ENCODE data around the gene BMP7.

BMP7 gene

GRCh38 chr20:57259121-57259937, 7.1 kb downstream of the BMP7 start:
- Histone ChIP-seq H3F3A (ENCODE audit: low read depth) (no peaks in the 10 kb centered on the region), H3K4me3 (ENCODE audit: low read length, poor library complexity, severe bottlenecking) (no peak overlapping the region), H3K79me2 (ENCODE audit: insufficient read depth, low read length) (no peaks in the 10 kb centered on the region)

GRCh38 chr20:57257701-57258453, 8.6 kb downstream of the BMP7 start:
- H2AFZ ChIP-seq (ENCODE audit: low read length) = no peak overlapping the region
- H3K4me3 ChIP-seq (ENCODE audit: low read length, poor library complexity, severe bottlenecking) = no peak overlapping the region
- no peak for TF ChIP-seq EZH2phosphoT487 (IDR thresholded peaks at IDR 0.05; ENCODE audit: borderline replicate concordance)
- TF ChIP-seq CTCF (conservative IDR thresholded peaks at IDR 0.05; ENCODE audit: low read length) = no peak
- H3K36me3 ChIP-seq (ENCODE audit: insufficient read depth, low read length) = no peaks in the 10 kb centered on the region
- no peaks in the 10 kb centered on the region for H3K9me3 ChIP-seq (ENCODE audit: insufficient read depth, low read depth, low read length)
- no peaks in the 10 kb centered on the region for H3K79me2 ChIP-seq (ENCODE audit: insufficient read depth, low read length)
- H3K4me2 ChIP-seq (ENCODE audit: low read depth, low read length, poor library complexity, severe bottlenecking) = no peak overlapping the region
- H4K20me1 ChIP-seq (ENCODE audit: insufficient read depth, low read length, poor library complexity, severe bottlenecking) = no peaks in the 10 kb centered on the region
- no peaks in the 10 kb centered on the region for H3K27me3 ChIP-seq (ENCODE audit: insufficient read depth, low read length, poor library complexity, severe bottlenecking)
- H3K9me2 ChIP-seq (replicated peaks; ENCODE audit: low read depth, low read length) = no peaks in the 10 kb centered on the region
- H3K4me1 ChIP-seq (ENCODE audit: insufficient read depth, low read length, poor library complexity, severe bottlenecking) = peaks cover 29% of the 10 kb centered on the region
- no peaks in the 10 kb centered on the region for H3F3A ChIP-seq (ENCODE audit: low read depth)
- no peak overlapping the region for H3K9ac ChIP-seq (ENCODE audit: low read depth, low read length, poor library complexity, severe bottlenecking)

More at GRCh38 chr20:57259121-57259937, 7.1 kb downstream of the BMP7 start:
- H3K4me1 ChIP-seq (ENCODE audit: insufficient read depth, low read length, poor library complexity, severe bottlenecking) = peaks cover 21% of the 10 kb centered on the region
- H3K9me2 ChIP-seq (replicated peaks; ENCODE audit: low read depth, low read length) = no peaks in the 10 kb centered on the region
- no peaks in the 10 kb centered on the region for H3K36me3 ChIP-seq (ENCODE audit: insufficient read depth, low read length)
- no peak overlapping the region for H3K4me2 ChIP-seq (ENCODE audit: low read depth, low read length, poor library complexity, severe bottlenecking)
- H2AFZ ChIP-seq (ENCODE audit: low read length) = no peak overlapping the region
- no peaks in the 10 kb centered on the region for H3K9me3 ChIP-seq (ENCODE audit: insufficient read depth, low read depth, low read length)
- TF ChIP-seq EZH2phosphoT487 (IDR thresholded peaks at IDR 0.05; ENCODE audit: borderline replicate concordance) = no peak
- no peaks in the 10 kb centered on the region for H4K20me1 ChIP-seq (ENCODE audit: insufficient read depth, low read length, poor library complexity, severe bottlenecking)
- no peaks in the 10 kb centered on the region for H3K27me3 ChIP-seq (ENCODE audit: insufficient read depth, low read length, poor library complexity, severe bottlenecking)
- H3K9ac ChIP-seq (ENCODE audit: low read depth, low read length, poor library complexity, severe bottlenecking) = no peak overlapping the region

GRCh38 chr20:57256908-57257307, 9.5 kb downstream of the BMP7 start:
- Histone ChIP-seq H3K4me1 (ENCODE audit: insufficient read depth, low read length, poor library complexity, severe bottlenecking) (peaks cover 34% of the 10 kb centered on the region), H3K4me2 (ENCODE audit: low read depth, low read length, poor library complexity, severe bottlenecking) (no peak overlapping the region), H3F3A (ENCODE audit: low read depth) (no peaks in the 10 kb centered on the region; the same call in 1 of the 2 replicates), H3K9me2 (replicated peaks; ENCODE audit: low read depth, low read length) (no peaks in the 10 kb centered on the region), H4K20me1 (ENCODE audit: insufficient read depth, low read length, poor library complexity, severe bottlenecking) (no peaks in the 10 kb centered on the region), H3K4me3 (ENCODE audit: low read length, poor library complexity, severe bottlenecking) (no peak overlapping the region), H3K79me2 (ENCODE audit: insufficient read depth, low read length) (no peaks in the 10 kb centered on the region), H3K27me3 (ENCODE audit: insufficient read depth, low read length, poor library complexity, severe bottlenecking) (no peaks in the 10 kb centered on the region), H2AFZ (ENCODE audit: low read length) (no peak overlapping the region), H3K9ac (ENCODE audit: low read depth, low read length, poor library complexity, severe bottlenecking) (no peak overlapping the region), H3K9me3 (ENCODE audit: insufficient read depth, low read depth, low read length) (no peaks in the 10 kb centered on the region), H3K36me3 (ENCODE audit: insufficient read depth, low read length) (no peaks in the 10 kb centered on the region)
- no peak for TF ChIP-seq EZH2phosphoT487 (IDR thresholded peaks at IDR 0.05; ENCODE audit: borderline replicate concordance)
- TF ChIP-seq CTCF (conservative IDR thresholded peaks at IDR 0.05; ENCODE audit: low read length) = peak; percentile 34
